Neuronal stem cell (in vitro differentiated cells): ENCODE measurements around the gene PLCL1.

Source experiments
- DNase-seq: peaks from one replicate; pipeline ENCODE4 v3.0.0-alpha.2; 2013; ENCODE audit warnings: low spot score
- H2AFZ ChIP-seq: one replicate; pipeline ENCODE4 v1.6.1; 2013; ENCODE audit warnings: mild to moderate bottlenecking, low read length, inconsistent platforms
- H2AK5ac ChIP-seq: 2 replicates; pipeline ENCODE4 v1.6.1; 2013; ENCODE audit warnings: low read depth, mild to moderate bottlenecking, inconsistent platforms, low read length, moderate library complexity, mixed read lengths
- H2BK120ac ChIP-seq: 2 replicates; pipeline ENCODE4 v1.6.1; 2013; ENCODE audit warnings: low read depth, mild to moderate bottlenecking, inconsistent platforms, low read length, moderate library complexity, mixed read lengths
- H2BK12ac ChIP-seq: one replicate; pipeline ENCODE4 v1.6.1; 2013; ENCODE audit warnings: low read length, inconsistent platforms
- H2BK15ac ChIP-seq: 2 replicates; pipeline ENCODE4 v1.6.1; 2013; ENCODE audit warnings: mild to moderate bottlenecking, low read length, inconsistent platforms, mixed read lengths
- H2BK5ac ChIP-seq: one replicate; pipeline ENCODE4 v1.6.1; 2013; ENCODE audit warnings: inconsistent platforms, mild to moderate bottlenecking, low read length, moderate library complexity
- H3K14ac ChIP-seq: one replicate; pipeline ENCODE4 v1.6.1; 2013; ENCODE audit warnings: low read length, inconsistent platforms
- H3K18ac ChIP-seq: 2 replicates; pipeline ENCODE4 v1.6.1; 2013; ENCODE audit warnings: low read length, inconsistent platforms
- H3K23ac ChIP-seq: 2 replicates; pipeline ENCODE4 v1.6.1; 2013; ENCODE audit warnings: low read depth, mild to moderate bottlenecking, mixed read lengths, low read length, inconsistent platforms; ENCODE audit not compliant: poor library complexity
- H3K27ac ChIP-seq: replicated peaks from 3 replicates; pipeline ENCODE4 v1.5.1; 2013; ENCODE audit warnings: low read length, inconsistent platforms
- H3K27me3 ChIP-seq, 3 experiments: 2 replicates each; pipeline ENCODE4 v1.6.1; 2013; ENCODE audit warnings: low read length in 3 of 3, mild to moderate bottlenecking in 2 of 3, inconsistent platforms in 1 of 3, low read depth in 1 of 3, mixed read lengths in 1 of 3, moderate library complexity in 1 of 3; ENCODE audit not compliant: control insufficient read depth in 3 of 3, insufficient read depth in 3 of 3
- H3K36me3 ChIP-seq, 2 donors: replicated peaks in 1 of 2; 2 replicates each; pipeline ENCODE4 v1.6.1; 2013; ENCODE audit warnings: low read length in 2 of 2; ENCODE audit not compliant: control insufficient read depth in 2 of 2, insufficient read depth in 2 of 2
- H3K4ac ChIP-seq: 2 replicates; pipeline ENCODE4 v1.6.1; 2013; ENCODE audit warnings: inconsistent platforms, mild to moderate bottlenecking, low read length, moderate library complexity
- H3K4me1 ChIP-seq, 2 donors: 1 replicate in 1 of 2; 2 replicates in 1 of 2; pipeline ENCODE4 v1.6.1; 2013; ENCODE audit warnings: low read length in 2 of 2, low read depth in 1 of 2; ENCODE audit not compliant: control insufficient read depth in 2 of 2, insufficient read depth in 1 of 2
- H3K4me2 ChIP-seq: one replicate; pipeline ENCODE4 v1.6.1; 2013; ENCODE audit warnings: mild to moderate bottlenecking, low read length, inconsistent platforms; ENCODE audit not compliant: insufficient read depth, poor library complexity, severe bottlenecking
- H3K4me3 ChIP-seq, 2 donors: 2 replicates each; pipeline ENCODE4 v1.5.1; 2013; ENCODE audit warnings: low read length in 2 of 2, mild to moderate bottlenecking in 2 of 2, inconsistent platforms in 1 of 2, moderate library complexity in 1 of 2
- H3K79me1 ChIP-seq: one replicate; pipeline ENCODE4 v1.6.1; 2013; ENCODE audit warnings: low read depth, mild to moderate bottlenecking, inconsistent platforms, low read length, moderate library complexity
- H3K9ac ChIP-seq: one replicate; pipeline ENCODE4 v1.6.1; 2013; ENCODE audit warnings: mild to moderate bottlenecking, low read depth, low read length, inconsistent platforms; ENCODE audit not compliant: poor library complexity
- H3K9me3 ChIP-seq, 2 donors: replicated peaks in 1 of 2; 2 replicates each; pipeline versions ENCODE3 to v1.6.1; 2013; ENCODE audit warnings: low read length in 2 of 2, mild to moderate bottlenecking in 2 of 2, inconsistent platforms in 1 of 2, low read depth in 1 of 2, mixed read lengths in 1 of 2, moderate library complexity in 1 of 2; ENCODE audit not compliant: control insufficient read depth in 2 of 2, insufficient read depth in 1 of 2
- H4K8ac ChIP-seq: one replicate; pipeline ENCODE4 v1.6.1; 2013; ENCODE audit warnings: low read depth, mild to moderate bottlenecking, inconsistent platforms, low read length, moderate library complexity
- H4K91ac ChIP-seq: one replicate; pipeline ENCODE4 v1.6.1; 2013; ENCODE audit warnings: low read length, low read depth, mild to moderate bottlenecking, inconsistent platforms; ENCODE audit not compliant: poor library complexity
- WGBS, 2 donors: extraction: QIAGEN DNeasy Blood & Tissue Kit; methylation state at CpG; one replicate each; pipeline ENCODE4 v1.1.7; 2013; ENCODE audit warnings: missing lambda C conversion rate in 2 of 2, mixed read lengths in 1 of 2; ENCODE audit not compliant: insufficient read length in 2 of 2, insufficient replicate concordance in 1 of 2; ENCODE audit errors: extremely low coverage in 2 of 2; 5-methylcytosine and 5-hydroxymethylcytosine counted together

Gene PLCL1

DNA sequence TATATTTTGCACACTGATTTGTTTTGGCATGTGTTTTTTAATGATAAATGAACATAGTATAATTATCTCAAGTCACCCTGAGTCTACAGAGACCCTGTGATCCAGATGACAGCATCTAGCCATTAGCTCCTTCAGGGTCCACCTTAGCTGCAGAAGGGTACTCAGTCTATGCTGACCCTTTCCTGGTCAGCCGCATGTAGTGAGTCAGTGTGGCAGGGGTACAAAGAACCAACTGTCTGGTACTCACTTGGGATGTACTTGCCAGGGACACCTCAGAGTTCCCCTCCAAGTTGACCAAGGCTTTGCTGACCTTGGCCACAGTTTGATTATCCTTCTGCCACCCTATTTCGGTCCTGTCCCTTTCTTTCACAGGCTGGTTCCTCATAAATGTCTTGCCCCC, 369.5 kb downstream of the PLCL1 start:
- Histone ChIP-seq H4K8ac (no peak overlapping the region), H3K18ac (no peak overlapping the region), H3K27me3 (no peaks in the 10 kb centered on the region), H2AFZ (no peak overlapping the region), H3K36me3 (no peaks in the 10 kb centered on the region), H2AK5ac (no peak overlapping the region), H3K27ac (no peak overlapping the region), H3K79me1 (no peaks in the 10 kb centered on the region), H3K14ac (no peak overlapping the region), H3K9me3 (no peaks in the 10 kb centered on the region), H3K4me1 (peaks cover 0 to 2% of the 10 kb centered on the region in 2 donors), H2BK5ac (no peak overlapping the region), H3K4me3 (no peak overlapping the region), H4K91ac (no peak overlapping the region), H3K23ac (no peak overlapping the region), H2BK15ac (no peak overlapping the region), H3K9ac (no peak overlapping the region), H2BK120ac (no peak overlapping the region), H2BK12ac (no peak overlapping the region), H3K4ac (no peak overlapping the region), H3K4me2 (no peak overlapping the region)
- DNase-seq = no peak
- no CpG with 5 or more reads among the region's 2 CpGs for WGBS, 2 donors

DNA sequence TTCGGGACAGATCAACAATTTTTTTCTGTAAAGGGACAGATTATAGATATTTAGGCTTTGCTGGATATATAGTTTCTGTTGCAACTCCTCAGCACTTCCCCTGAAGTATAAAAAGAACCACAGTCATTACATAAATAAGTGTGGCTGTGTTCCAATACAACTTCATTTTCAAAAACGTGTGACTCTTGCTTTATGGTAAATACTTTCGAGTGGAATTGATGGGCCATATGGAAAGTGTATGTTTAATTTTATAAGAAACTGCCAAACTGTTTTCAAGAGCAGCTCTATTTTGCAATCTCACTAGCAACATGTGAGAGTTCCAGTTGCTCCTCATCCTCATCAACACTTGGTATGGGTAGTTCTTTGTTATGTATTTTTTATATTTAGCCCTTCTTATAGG, 370.9 kb downstream of the PLCL1 start:
- H3K27me3 ChIP-seq = no peaks in the 10 kb centered on the region
- H3K4me2 ChIP-seq = no peak overlapping the region
- H3K18ac ChIP-seq = no peak overlapping the region
- H3K23ac ChIP-seq = no peak overlapping the region
- WGBS, 2 donors = no CpG with 5 or more reads among the region's 3 CpGs
- no peaks in the 10 kb centered on the region for H3K36me3 ChIP-seq
- no peak overlapping the region for H3K27ac ChIP-seq
- H2AFZ ChIP-seq = no peak overlapping the region
- H3K4me1 ChIP-seq = peaks cover 0 to 2% of the 10 kb centered on the region in 2 donors
- no peak overlapping the region for H4K91ac ChIP-seq
- H3K79me1 ChIP-seq = no peaks in the 10 kb centered on the region
- H2BK12ac ChIP-seq = no peak overlapping the region
- DNase-seq = no peak
- no peak overlapping the region for H3K4me3 ChIP-seq
- no peaks in the 10 kb centered on the region for H3K9me3 ChIP-seq
- H2BK5ac ChIP-seq = no peak overlapping the region
- H4K8ac ChIP-seq = no peak overlapping the region
- no peak overlapping the region for H2AK5ac ChIP-seq
- no peak overlapping the region for H3K14ac ChIP-seq
- no peak overlapping the region for H2BK15ac ChIP-seq
- H3K9ac ChIP-seq = no peak overlapping the region
- H2BK120ac ChIP-seq = no peak overlapping the region
- no peak overlapping the region for H3K4ac ChIP-seq

DNA sequence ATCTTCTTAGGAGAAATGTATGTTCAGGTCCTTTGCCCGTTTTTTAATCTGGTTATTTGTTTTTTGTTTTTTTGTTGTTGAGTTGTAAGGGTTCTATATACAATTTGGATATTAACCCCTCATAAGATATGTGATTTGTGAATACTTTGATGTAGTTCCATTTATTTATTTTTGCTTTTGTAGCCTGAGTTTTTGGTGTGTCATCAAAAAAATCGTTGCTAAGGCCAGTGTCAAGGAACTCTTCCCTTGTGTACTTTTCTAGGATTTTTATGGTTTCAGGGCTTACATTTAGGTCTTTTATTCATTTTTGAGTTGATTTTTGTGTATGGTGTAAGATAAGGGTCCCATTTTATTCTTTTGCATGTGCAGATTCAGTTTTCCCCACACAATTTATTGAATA, 372.6 kb downstream of the PLCL1 start:
- Histone ChIP-seq H2AK5ac (no peak overlapping the region), H3K79me1 (no peaks in the 10 kb centered on the region), H3K9ac (no peak overlapping the region), H3K4me3 (no peak overlapping the region), H2BK5ac (no peak overlapping the region), H3K18ac (no peak overlapping the region), H3K27ac (no peak overlapping the region), H4K8ac (no peak overlapping the region), H3K4me1 (peaks cover 0 to 2% of the 10 kb centered on the region in 2 donors), H3K14ac (no peak overlapping the region), H2BK12ac (no peak overlapping the region), H3K36me3 (no peaks in the 10 kb centered on the region), H3K9me3 (no peaks in the 10 kb centered on the region), H2BK120ac (no peak overlapping the region), H3K27me3 (no peaks in the 10 kb centered on the region), H3K4me2 (no peak overlapping the region), H3K4ac (no peak overlapping the region), H4K91ac (no peak overlapping the region), H2BK15ac (no peak overlapping the region), H2AFZ (no peak overlapping the region), H3K23ac (no peak overlapping the region)
- DNase-seq = no peak
- no CpG with 5 or more reads among the region's 2 CpGs for WGBS, 2 donors

GRCh38 chr2:198178766-198179165, 374.4 kb downstream of the PLCL1 start:
- Histone ChIP-seq H4K8ac (no peak overlapping the region), H2AK5ac (no peak overlapping the region), H2BK15ac (no peak overlapping the region), H2BK120ac (no peak overlapping the region), H4K91ac (no peak overlapping the region), H3K36me3 (no peaks in the 10 kb centered on the region), H3K9ac (no peak overlapping the region), H3K27me3 (no peaks in the 10 kb centered on the region), H3K4me1 (no peaks in the 10 kb centered on the region), H3K9me3 (peaks cover 0 to 2% of the 10 kb centered on the region in 2 donors), H2BK12ac (no peak overlapping the region), H3K27ac (no peak overlapping the region), H3K4me3 (no peak overlapping the region), H2BK5ac (no peak overlapping the region), H3K18ac (no peak overlapping the region), H3K79me1 (no peaks in the 10 kb centered on the region), H3K4ac (no peak overlapping the region), H3K14ac (no peak overlapping the region), H3K23ac (no peak overlapping the region), H3K4me2 (no peak overlapping the region), H2AFZ (no peak overlapping the region)
- DNase-seq = no peak
